Nephron (organoid): Measurements from ENCODE around the gene RDH8.

Experiments
- H3K27ac Mint-ChIP-seq, 3 experiments: 2 replicates each; pipeline ENCODE4 v1.8.0; 2020; ENCODE audit warnings: mixed read lengths in 3 of 3, mild to moderate bottlenecking in 2 of 3, moderate library complexity in 1 of 3
- H3K27me3 Mint-ChIP-seq: 2 replicates; pipeline ENCODE4 v1.8.0; 2021; ENCODE audit warnings: low read depth, mild to moderate bottlenecking, moderate library complexity, mixed read lengths
- H3K36me3 Mint-ChIP-seq: 2 replicates; pipeline ENCODE4 v1.8.0; 2020; ENCODE audit warnings: low read depth, mixed read lengths
- H3K4me1 Mint-ChIP-seq: 2 replicates; pipeline ENCODE4 v1.8.0; 2020; ENCODE audit warnings: mixed read lengths
- H3K4me3 Mint-ChIP-seq, 3 experiments: 2 replicates each; pipeline ENCODE4 v1.8.0; 2020; ENCODE audit warnings: mild to moderate bottlenecking in 3 of 3, mixed read lengths in 3 of 3, moderate library complexity in 2 of 3
- H3K9me3 Mint-ChIP-seq: 2 replicates; pipeline ENCODE4 v1.8.0; 2020; ENCODE audit warnings: mixed read lengths
- TF ChIP-seq, protein P1 (sequence below), 3 experiments: fragments of 200-600 bp; sonication (generic); IDR thresholded peaks; one replicate each; pipeline ENCODE4 v1.5.0; 2021; ENCODE audit warnings: antibody characterized with exemption in 3 of 3; ENCODE audit not compliant: unreplicated experiment in 3 of 3

Gene RDH8

GRCh38 chr19:9969688-9969975 is 43.7 kb upstream of the RDH8 start:
- Mint-ChIP-seq H3K9me3 (no peaks in the 10 kb centered on the region), H3K4me1 (peaks cover 5% of the 10 kb centered on the region), H3K36me3 (no peaks in the 10 kb centered on the region), H3K27me3 (peaks cover 48% of the 10 kb centered on the region), H3K27ac (no peak overlapping the region), H3K4me3 (no peak overlapping the region)
- TF ChIP-seq, protein P1, sequence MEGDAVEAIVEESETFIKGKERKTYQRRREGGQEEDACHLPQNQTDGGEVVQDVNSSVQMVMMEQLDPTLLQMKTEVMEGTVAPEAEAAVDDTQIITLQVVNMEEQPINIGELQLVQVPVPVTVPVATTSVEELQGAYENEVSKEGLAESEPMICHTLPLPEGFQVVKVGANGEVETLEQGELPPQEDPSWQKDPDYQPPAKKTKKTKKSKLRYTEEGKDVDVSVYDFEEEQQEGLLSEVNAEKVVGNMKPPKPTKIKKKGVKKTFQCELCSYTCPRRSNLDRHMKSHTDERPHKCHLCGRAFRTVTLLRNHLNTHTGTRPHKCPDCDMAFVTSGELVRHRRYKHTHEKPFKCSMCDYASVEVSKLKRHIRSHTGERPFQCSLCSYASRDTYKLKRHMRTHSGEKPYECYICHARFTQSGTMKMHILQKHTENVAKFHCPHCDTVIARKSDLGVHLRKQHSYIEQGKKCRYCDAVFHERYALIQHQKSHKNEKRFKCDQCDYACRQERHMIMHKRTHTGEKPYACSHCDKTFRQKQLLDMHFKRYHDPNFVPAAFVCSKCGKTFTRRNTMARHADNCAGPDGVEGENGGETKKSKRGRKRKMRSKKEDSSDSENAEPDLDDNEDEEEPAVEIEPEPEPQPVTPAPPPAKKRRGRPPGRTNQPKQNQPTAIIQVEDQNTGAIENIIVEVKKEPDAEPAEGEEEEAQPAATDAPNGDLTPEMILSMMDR (IDR thresholded peaks at IDR 0.05; ENCODE audit: unreplicated experiment in 3 of 3): no peak

DNA sequence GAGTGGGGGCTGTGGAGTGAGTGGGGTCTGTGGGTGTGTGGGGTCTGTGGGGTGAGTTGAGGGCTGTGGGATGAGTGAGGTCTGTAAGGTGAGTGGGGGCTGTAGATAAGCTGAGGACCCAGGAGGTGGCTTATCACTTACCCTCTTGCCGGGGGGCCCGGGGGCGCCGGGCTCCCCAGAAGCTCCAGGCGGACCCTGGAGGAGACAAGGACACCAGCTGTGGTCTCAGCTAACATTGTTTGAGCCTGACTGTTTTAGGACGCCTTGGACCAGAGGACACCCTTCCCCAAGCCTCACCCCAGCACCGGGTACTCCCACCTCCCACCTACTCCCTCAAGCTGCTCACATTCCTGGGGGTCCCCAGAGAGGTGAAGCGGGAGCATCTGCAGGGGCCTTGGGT is 42.8 kb upstream of the RDH8 start:
- Mint-ChIP-seq H3K9me3 (no peaks in the 10 kb centered on the region), H3K4me3 (no peak overlapping the region), H3K27me3 (peaks cover 39% of the 10 kb centered on the region), H3K36me3 (no peaks in the 10 kb centered on the region), H3K4me1 (peaks cover 5% of the 10 kb centered on the region), H3K27ac (no peak overlapping the region)
- TF ChIP-seq, protein P1 (IDR thresholded peaks at IDR 0.05; ENCODE audit: unreplicated experiment in 3 of 3): no peak

DNA sequence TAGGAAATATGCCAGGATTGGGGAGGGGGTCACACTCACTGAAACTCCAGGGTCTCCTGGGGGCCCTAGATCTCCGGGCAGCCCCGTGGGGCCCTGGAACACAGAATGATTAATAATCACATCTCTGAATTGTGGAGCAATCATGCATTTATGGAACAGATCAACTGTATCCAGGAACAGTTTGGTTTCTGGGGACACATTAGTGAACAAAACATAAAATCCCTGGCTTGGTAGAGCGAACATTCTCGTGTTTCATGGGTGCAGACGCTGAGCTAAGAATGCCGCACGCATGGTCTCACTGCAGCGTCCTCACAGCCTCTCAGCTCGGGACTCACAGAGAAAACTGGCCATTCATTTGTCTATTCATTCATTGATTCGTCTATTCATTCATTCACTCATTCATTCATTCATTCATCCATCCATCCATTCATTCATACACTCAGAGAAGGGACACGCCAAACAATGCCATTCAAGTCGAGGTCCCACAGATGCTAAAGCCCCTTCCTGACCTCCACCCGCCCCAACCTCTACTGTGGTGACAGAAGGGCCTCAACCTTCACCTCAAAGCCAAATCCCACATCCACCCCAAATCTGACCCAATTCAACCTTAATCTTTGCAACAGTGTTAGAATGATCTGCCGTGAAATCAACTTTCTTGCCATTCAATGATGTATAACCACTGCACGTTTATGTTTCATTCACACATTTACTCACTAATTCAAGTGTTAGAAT is 42.0 kb upstream of the RDH8 start:
- Mint-ChIP-seq H3K27ac (no peak overlapping the region), H3K9me3 (no peaks in the 10 kb centered on the region), H3K36me3 (no peaks in the 10 kb centered on the region), H3K27me3 (peaks cover 32% of the 10 kb centered on the region), H3K4me1 (peaks cover 5% of the 10 kb centered on the region), H3K4me3 (no peak overlapping the region)
- TF ChIP-seq, protein P1 (IDR thresholded peaks at IDR 0.05; ENCODE audit: unreplicated experiment in 3 of 3): no peak

GRCh38 chr19:9972103-9972502 is 41.2 kb upstream of the RDH8 start:
- H3K4me1 Mint-ChIP-seq: peaks cover 5% of the 10 kb centered on the region
- no peak overlapping the region for H3K27ac Mint-ChIP-seq
- no peaks in the 10 kb centered on the region for H3K9me3 Mint-ChIP-seq
- H3K27me3 Mint-ChIP-seq: peaks cover 25% of the 10 kb centered on the region
- TF ChIP-seq, protein P1 (IDR thresholded peaks at IDR 0.05; ENCODE audit: unreplicated experiment in 3 of 3): no peak
- H3K36me3 Mint-ChIP-seq: no peaks in the 10 kb centered on the region
- H3K4me3 Mint-ChIP-seq: no peak overlapping the region

- H3K27me3 Mint-ChIP-seq: peaks cover 4% of the 10 kb centered on the region
- H3K4me1 Mint-ChIP-seq: peaks cover 3% of the 10 kb centered on the region
- no peak overlapping the region for H3K27ac Mint-ChIP-seq
- H3K36me3 Mint-ChIP-seq: no peaks in the 10 kb centered on the region
- H3K4me3 Mint-ChIP-seq: no peak overlapping the region
- peaks cover 3% of the 10 kb centered on the region for H3K9me3 Mint-ChIP-seq
- TF ChIP-seq, protein P1 (IDR thresholded peaks at IDR 0.05; ENCODE audit: unreplicated experiment in 3 of 3): no peak
Measured at GRCh38 chr19:9981406-9982260, 31.6 kb upstream of the RDH8 start.
